Stimulated activated CD4-positive, alpha-beta T cell treated with anti-CD3 and anti-CD28 coated beads, TNF-alpha, amount 100 ng/mL, for 4 hours (primary cell): ENCODE results near the gene ATXN1L.
A peak's percentile ranks its signal among the peaks of the same experiment; 100 is the strongest.
"Not testable (repeated sequence)": the region's sequence is repeated elsewhere in the genome, so short reads cannot be mapped to it uniquely, and the experiment has no call there.

Experiments used
- DNase-seq, 3 experiments: peaks; one replicate each; pipeline ENCODE4 v3.0.0-alpha.2; 2020; ENCODE audit warnings: low read depth in 3 of 3

ATXN1L gene

DNA sequence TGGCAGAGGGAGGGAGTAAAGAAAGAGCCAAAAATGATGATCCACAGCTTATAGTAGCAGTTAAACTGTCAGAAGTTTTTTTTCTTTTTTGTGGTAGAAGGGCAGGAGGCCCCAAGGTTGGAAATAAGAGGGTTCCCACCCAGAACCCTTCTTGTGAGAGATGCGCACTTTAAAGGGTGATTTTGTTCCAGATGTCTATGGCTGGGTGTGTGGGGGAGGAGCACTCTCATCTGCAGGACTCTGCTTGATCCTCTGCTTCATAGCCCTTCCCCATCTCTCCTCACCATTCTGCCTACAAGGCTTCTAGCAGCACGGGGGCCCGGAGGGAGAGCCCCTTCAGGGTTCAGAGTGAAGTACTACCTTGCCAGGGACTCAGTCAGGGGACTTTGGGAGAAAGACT lies 6.4 kb downstream of the ATXN1L start:
- DNase-seq = no peak

GRCh38 chr16:71852561-71852960 lies 6.8 kb downstream of the ATXN1L start:
- DNase-seq = no peak

- DNase-seq = no peak
Observed at GRCh38 chr16:71853413-71853812, 7.6 kb downstream of the ATXN1L start.

GRCh38 chr16:71854369-71854948 lies 8.7 kb downstream of the ATXN1L start:
- no peak for DNase-seq

DNA sequence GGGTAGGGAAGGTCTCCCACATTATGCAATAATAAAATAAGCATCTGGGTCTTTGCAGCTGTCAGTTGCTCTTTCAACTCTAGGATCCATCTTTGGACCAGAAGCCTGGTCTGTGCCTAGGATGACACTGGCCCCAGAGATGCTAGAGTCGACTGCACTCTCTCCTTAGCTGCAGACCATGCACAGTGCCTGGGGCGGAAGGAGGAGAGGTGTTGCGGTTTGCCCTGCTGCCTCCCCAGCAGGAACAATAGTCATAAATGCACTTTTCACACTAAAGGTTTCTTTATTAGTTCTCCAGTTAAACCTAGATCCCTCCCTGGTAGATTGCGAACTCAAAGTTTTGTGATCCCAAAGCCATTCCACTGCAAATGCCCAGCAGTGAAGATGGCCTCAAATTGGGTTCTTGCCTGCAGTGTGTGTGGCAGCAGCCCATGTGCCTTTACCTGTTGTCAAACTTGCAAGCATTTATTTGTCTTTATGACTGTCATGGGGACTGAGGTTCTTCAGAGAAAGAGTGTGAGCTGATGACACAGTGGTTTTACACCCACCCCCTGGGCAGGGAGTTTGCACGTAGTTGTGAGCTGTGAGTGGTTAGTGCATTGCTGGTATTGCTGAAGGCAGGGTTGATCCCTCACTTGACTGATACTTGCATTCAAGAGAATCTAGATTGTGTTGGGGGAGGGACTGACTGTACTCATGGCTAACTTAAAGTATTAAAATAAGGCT lies 10.3 kb downstream of the ATXN1L start:
- no peak for DNase-seq

- no peak for DNase-seq
Observed at GRCh38 chr16:71859762-71860521, 14.2 kb downstream of the ATXN1L start.

GRCh38 chr16:71863995-71864394 lies 18.2 kb downstream of the ATXN1L start:
- no peak for DNase-seq

GRCh38 chr16:71865173-71865863 lies 19.5 kb downstream of the ATXN1L start:
- no peak for DNase-seq

GRCh38 chr16:71867175-71867574 lies 21.4 kb downstream of the ATXN1L start:
- not testable (repeated sequence) for DNase-seq

GRCh38 chr16:71867939-71868338 lies 22.2 kb downstream of the ATXN1L start:
- no peak for DNase-seq

DNA sequence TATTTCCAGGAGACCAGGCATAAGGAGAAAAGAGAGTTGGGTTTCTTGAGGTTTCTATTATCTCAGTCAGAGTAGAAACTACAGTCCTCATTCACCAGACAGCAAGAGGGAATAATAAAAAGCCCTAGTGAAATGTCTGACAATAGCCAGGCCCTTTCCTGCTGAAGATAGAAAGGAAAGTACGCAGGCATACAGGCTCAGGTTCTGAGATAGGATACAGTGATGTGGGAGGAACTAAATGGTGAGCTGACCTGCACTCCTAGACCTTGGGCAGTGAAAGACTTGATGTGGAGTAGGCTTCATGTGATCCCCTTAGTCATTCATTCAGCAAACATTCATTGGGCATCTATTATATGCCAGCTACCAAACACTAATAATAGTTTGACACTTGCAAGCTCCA lies 23.3 kb downstream of the ATXN1L start:
- DNase-seq = no peak

- no peak for DNase-seq
Observed at GRCh38 chr16:71870818-71871217, 25.0 kb downstream of the ATXN1L start.

- DNase-seq = no peak
Observed at GRCh38 chr16:71873199-71873598, 27.4 kb downstream of the ATXN1L start.

- no peak for DNase-seq
Observed at GRCh38 chr16:71878911-71879310, 33.1 kb downstream of the ATXN1L start.

DNA sequence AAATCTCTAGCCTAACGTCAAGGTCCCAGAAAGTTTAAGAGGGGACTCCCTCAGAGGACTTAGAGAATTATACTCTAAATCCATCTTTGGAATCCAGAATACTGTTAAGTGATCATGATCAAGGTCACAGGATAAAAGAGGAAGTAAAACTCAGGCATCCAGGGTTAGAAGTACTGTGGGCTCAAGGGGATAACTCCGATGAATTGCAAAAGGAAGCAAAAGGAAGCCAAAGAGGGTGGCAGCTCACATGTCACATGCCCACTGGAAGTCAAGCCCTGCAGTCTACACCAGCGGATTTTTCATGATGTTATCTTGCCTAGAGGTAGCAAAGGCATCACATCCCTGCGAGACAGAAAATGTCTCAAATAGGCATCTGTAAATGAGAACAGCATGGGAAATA lies 34.4 kb downstream of the ATXN1L start:
- DNase-seq = no peak

- peak in 2 of 3 experiments; percentile 46 to 65 for DNase-seq
Observed at GRCh38 chr16:71882505-71883167, 36.9 kb downstream of the ATXN1L start.

DNA sequence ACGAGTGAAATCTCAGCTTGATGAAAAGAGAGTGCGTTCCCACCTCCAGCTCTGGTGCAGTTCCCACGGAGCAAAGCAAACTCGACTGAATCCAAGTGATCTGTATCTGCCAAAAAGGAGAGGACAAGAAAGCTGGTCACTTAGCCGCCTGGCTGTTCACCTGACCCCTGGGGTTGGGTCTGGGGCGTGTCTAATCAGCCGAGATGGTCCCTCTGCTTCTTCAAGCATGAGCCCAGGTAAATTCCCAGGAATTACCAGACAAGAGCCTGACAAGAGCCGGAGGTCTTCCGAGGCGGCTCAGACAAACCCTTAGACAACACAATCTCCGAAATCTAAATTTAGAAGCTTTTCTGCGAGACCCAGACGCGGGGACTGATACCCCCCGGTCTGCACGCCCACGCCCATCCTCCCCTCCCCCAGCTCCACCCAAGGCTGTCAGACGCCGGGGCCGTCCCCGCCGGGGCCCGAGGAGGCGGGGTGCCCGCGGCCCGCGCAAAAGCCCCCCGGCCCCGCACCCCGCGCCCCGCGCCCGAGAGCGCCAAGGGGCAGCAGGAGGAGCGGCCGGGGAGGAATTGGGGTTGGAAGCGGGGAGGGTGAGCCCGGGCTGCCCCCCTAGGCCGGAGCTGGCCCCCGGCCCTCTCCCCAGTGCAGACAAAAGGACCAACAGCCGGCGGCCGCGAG lies 37.5 kb downstream of the ATXN1L start:
- DNase-seq = peak in 2 of 3 experiments; percentile 47 to 52

DNA sequence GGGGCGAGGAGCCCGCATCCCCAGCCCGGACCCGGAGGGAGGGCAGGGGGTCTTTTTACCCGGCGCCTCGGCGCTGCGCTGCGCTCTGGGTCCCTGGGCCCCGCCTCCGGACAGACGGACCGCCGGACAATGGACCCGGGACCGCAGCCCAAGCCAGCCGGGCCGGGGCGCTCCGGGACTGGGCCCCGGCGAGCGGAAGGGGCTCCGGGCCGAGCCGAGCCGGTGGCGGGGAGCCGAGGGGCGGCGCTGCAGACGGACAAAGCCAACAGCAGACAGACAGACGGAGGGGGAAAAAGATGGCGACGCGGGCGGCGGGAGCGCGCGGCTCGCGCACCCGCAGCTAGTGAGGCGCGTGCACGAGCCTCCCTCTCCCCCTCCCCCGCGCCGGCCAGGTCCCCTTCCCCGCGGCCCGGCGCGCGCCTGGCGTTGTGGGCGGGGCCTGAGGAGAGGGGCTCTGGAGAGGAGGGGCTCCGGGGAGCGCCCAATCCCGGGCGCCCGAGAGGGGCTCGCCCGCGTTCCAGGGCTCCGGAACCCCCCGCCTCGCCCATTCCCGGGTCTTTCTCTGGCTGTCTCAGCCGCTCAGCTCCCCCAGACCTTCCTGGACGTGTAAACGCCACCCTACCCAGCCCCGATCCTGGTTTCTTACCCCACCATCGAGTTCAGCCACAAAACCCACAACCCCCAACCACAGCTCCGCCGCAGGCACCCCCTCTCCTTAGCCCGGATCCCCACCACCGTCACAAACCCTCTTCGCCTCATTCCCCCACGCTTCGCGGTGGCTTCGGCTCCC lies 38.3 kb downstream of the ATXN1L start, which contains the start of gene ZNF821:
Gene ZNF821 (minus strand): TSS at position 334 of the 790 bp plus-strand sequence. CDS start 4,236 bp downstream, outside the sequence.
- peak in 1 of 3 experiments; percentile 58 for DNase-seq

DNA sequence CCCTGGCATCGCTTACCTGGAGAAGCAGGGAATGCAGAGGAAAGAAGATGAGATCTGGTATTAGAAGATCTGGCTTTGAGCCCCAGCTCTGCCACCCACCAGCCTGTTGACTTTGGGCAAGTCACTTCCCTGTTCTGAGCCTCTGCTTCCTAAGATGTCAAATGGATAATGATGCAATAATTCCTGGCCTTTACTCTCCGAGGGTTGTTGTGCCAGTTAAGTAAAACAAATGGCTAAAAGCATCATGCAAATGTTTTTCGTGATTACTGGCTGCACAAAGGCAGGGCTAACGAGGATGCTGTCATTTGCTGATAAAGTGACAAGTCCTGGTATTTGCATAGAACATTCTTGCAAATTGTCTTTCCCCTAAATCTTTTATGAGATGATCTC lies 39.5 kb downstream of the ATXN1L start:
- DNase-seq = no peak

DNA sequence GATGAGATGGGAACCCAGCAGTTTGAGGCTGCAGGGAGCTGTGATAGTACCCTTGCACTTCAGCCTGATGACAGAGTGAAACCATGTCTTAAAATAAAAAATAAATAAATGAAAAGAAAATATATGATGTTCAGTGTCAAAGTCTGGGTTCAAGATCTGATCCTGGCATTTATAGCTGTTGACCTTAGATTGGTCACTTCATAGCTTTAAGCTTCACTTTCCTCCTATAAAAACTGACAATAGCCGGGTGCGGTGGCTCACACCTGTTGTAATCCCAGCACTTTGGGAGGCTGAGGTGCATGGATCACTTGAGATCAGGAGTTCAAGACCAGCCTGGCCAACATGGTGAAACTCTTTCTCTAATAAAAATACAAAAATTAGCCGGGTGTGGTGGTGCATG lies 43.4 kb downstream of the ATXN1L start:
- DNase-seq = no peak
